Aorta (tissue), 5 donors: ENCODE data around the gene C11orf42. TPM values are rescaled to one million over a fixed set of nuclear protein-coding genes. Genes with fewer than 3 reads are reported as not detected.

Experiments used
- ATAC-seq: fragments of 200-7000 bp; cut with Tn5 transposase; one replicate; pipeline ENCODE4 v1.9.1; 2022; ENCODE audit warnings: moderate library complexity; ENCODE audit not compliant: low FRiP score
- DNase-seq, 2 donors: peaks; one replicate each; pipeline ENCODE4 v3.0.0-alpha.2; 2020
- H3K27ac ChIP-seq, 2 donors: one replicate each; pipeline ENCODE4 v1.5.1; 2013; ENCODE audit warnings: low read length in 2 of 2, mild to moderate bottlenecking in 2 of 2, moderate library complexity in 2 of 2, control low read depth in 1 of 2, inconsistent platforms in 1 of 2, low read depth in 1 of 2
- H3K27me3 ChIP-seq, 2 donors: one replicate each; pipeline ENCODE4 v1.6.1; 2013; ENCODE audit warnings: control low read depth in 1 of 2, low read length in 1 of 2, mild to moderate bottlenecking in 1 of 2, moderate library complexity in 1 of 2; ENCODE audit not compliant: insufficient read depth in 2 of 2, control insufficient read depth in 1 of 2
- H3K36me3 ChIP-seq, 2 donors: one replicate each; pipeline ENCODE4 v1.6.1; 2013; ENCODE audit warnings: control low read depth in 1 of 2, low read length in 1 of 2, mild to moderate bottlenecking in 1 of 2; ENCODE audit not compliant: insufficient read depth in 2 of 2, control insufficient read depth in 1 of 2
- H3K4me1 ChIP-seq, 2 donors: one replicate each; pipeline ENCODE4 v1.6.1; 2013; ENCODE audit warnings: low read length in 2 of 2, control low read depth in 1 of 2, mild to moderate bottlenecking in 1 of 2, moderate library complexity in 1 of 2; ENCODE audit not compliant: insufficient read depth in 2 of 2, control insufficient read depth in 1 of 2
- H3K4me3 ChIP-seq, 2 donors: one replicate each; pipeline ENCODE4 v1.5.1; 2013; ENCODE audit warnings: low read length in 2 of 2, control low read depth in 1 of 2, mild to moderate bottlenecking in 1 of 2
- H3K9me3 ChIP-seq: one replicate; pipeline ENCODE4 v1.6.1; 2013; ENCODE audit warnings: mild to moderate bottlenecking, low read length; ENCODE audit not compliant: control insufficient read depth
- WGBS, 2 donors: extraction: QIAGEN DNeasy Blood & Tissue Kit; methylation state at CpG; one replicate each; pipeline ENCODE4 v1.1.7; 2013; 5-methylcytosine and 5-hydroxymethylcytosine counted together
- intact Hi-C, 2 donors: fragments of 100-400 bp; cut with DNase I; formaldehyde crosslinking; loops; one replicate each; pipeline versions ENCODE4 v1.14.2 to v1.15.0; 2022
- polyA plus RNA-seq, 2 donors: library from polyadenylated mRNA; stranded (reverse); fragments of 200-250 nt; gene quantifications; one replicate each; pipeline ENCODE4 v1.2.3, GENCODE V29; 2013
- total RNA-seq, 2 donors: library from RNA; stranded (reverse); fragmentation: NEBNext Ultra II Directional; extraction: Animal tissue kit (Norgen Biotek cat#: 25700); gene quantifications; one replicate each; pipeline ENCODE4 v1.2.1, GENCODE V29; 2021
- donor health status: healthy with polysubstance abuse.
- donor health status: Bipolar disorder and iron deficiency.
- donor health status: DM: no; HTN: no; CAD: no.
- donor health status: DM: no; HTN: no; CAD: no.
- donor health status: DM: yes; HTN: yes; CAD: no.

Gene C11orf42
- total and polyA plus RNA-seq, 4 donors: not detected

DNA sequence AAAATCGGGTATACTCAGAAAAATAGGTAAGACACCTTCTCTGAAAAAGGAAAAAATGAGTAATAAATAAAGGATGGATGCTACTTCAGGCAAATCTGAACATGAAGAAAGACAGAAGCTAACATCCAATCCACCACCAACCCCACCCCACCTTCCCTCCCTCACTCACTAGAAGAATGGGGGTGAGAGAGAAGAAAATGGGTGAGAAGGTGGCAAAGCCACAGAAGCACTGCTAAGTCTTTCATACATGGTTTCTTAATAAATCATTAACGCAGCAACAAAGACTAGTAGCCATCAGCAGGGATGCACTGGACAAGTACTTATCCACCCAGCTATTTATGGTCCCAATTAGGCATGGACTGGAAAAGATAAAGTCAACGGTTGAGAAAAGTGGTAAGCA, 23.2 kb downstream of the C11orf42 start:
- 52 to 69% methylated on average over 3 of the region's 3 CpGs for WGBS, 2 donors
- Histone ChIP-seq H3K4me3 (no peak overlapping the region), H3K4me1 (no peaks in the 10 kb centered on the region), H3K27ac (no peak overlapping the region), H3K9me3 (no peaks in the 10 kb centered on the region), H3K36me3 (peaks cover 5% of the 10 kb centered on the region in 2 donors), H3K27me3 (no peaks in the 10 kb centered on the region)
- ATAC-seq (no peak), DNase-seq (no peak)
- intact Hi-C loops: no loop called here

DNA sequence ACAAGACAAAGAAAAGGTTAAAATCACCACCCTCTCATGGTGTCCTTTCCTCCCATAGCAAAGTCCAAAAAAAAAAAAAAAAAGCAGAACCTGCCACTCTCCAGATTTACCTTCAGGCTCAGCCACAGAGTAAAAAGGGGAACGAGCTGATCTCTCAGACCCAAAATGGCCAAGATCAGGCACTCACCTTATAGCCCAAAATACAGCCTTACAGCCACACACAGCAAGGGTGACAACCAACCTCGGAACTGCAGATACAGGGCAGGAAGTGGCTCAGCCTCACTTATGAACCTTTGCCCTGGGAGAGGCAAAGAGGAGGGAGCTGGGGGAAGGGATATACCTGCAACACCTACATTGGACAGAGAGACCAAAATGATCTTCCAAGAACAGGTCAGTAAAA, 24.6 kb downstream of the C11orf42 start:
- no peak for ATAC-seq
- no peak overlapping the region for H3K27ac ChIP-seq
- H3K9me3 ChIP-seq: no peaks in the 10 kb centered on the region
- H3K27me3 ChIP-seq: no peaks in the 10 kb centered on the region
- peaks cover 0 to 5% of the 10 kb centered on the region in 2 donors for H3K36me3 ChIP-seq
- no peak overlapping the region for H3K4me3 ChIP-seq
- DNase-seq: no peak
- intact Hi-C loops: no loop called here
- no peaks in the 10 kb centered on the region for H3K4me1 ChIP-seq
- WGBS, 2 donors: 76 to 77% methylated on average over 2 of the region's 2 CpGs

DNA sequence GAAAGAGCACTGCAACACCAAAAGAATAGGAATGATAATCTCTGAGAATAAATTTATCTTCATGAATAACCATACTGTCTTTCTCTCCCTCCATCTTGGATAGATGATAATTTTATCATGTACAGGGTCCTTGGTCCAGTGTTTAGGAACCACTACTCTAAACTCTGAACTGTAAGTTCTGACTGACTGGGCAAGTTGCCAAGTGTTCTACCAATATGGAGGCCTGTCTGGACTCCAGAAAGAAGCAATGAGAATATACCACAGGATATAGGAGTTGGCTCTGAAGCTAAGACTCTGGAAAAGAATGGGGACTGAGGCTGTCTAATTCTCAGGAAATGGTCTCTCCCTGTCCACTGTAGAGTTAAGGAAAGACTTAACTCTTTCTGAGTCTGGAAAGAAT, 27.5 kb downstream of the C11orf42 start:
- H3K4me3 ChIP-seq: no peak overlapping the region
- ATAC-seq: no peak

DNA sequence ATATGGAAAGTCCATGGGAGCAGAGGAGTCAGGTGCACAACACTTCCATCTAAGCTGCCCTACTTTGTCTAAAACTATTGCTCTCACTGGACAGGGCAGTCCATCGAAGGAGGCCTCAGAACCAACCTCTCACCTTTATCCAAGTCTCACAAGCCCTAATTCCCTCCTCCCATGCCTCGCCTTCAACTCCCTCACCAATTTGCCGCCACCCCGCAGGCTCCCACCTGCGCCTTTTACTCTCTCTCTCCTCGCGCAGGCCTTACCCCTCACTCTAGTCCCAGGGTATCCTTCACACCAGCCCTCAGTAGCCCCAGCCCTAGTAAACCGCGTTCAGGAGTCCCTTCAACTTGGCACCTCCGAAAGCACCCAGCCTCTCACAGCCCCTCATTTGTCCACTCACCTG, 28.6 kb downstream of the C11orf42 start:
- Histone ChIP-seq H3K4me1 (no peaks in the 10 kb centered on the region), H3K9me3 (no peaks in the 10 kb centered on the region), H3K27ac (peak overlapping the region in 1 of 2 donors; percentile 50), H3K27me3 (no peaks in the 10 kb centered on the region), H3K36me3 (peaks cover 0 to 5% of the 10 kb centered on the region in 2 donors), H3K4me3 (peak overlapping the region; percentile 55 to 80)
- 0 to 1% methylated on average over 10 of the region's 10 CpGs for WGBS, 2 donors
- DNase-seq: peak in 1 of 2 donors; percentile 72
- ATAC-seq: no peak
- intact Hi-C loops: no loop called here

More for the DNA sequence above, 27.5 kb downstream of the C11orf42 start:
- Histone ChIP-seq H3K36me3 (peaks cover 0 to 5% of the 10 kb centered on the region in 2 donors), H3K4me1 (no peaks in the 10 kb centered on the region), H3K9me3 (no peaks in the 10 kb centered on the region), H3K27me3 (no peaks in the 10 kb centered on the region), H3K27ac (no peak overlapping the region)
- DNase-seq: no peak
- intact Hi-C loops: no loop called here

DNA sequence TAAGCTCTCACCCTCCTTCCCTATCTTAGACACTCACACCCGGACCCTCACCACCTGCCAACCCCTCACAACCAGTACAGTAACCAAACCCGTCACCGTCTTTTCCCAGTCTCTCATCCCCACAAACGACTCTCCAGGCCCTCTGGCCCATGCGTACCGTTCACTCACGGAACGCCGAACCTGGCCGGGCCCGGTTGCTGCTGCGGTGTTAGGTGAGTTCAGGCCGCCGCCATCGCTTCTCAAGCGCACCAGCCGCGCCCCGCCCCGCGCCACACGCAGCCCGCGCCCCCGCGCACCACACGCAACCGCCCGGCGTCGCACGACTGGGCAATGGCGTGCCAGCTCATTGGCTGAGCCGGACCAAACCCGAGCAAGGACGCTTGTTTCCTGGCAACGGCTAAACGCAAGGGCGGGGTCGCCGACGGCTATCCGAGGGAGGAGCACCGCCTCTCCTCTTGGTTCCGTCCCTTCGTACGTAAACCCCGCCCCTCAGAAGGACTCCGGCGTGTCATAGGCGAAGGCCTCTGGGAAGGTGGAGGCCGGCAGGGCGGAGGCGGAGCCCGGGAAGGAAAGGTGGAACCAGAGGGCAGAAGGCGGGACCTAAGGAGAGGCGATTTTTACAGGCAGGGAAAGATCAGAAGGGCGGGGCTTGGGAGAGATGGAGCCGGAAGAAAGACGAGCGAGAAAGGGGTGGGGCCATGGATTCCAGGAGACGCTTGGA, 29.2 kb downstream of the C11orf42 start, which contains the start of gene FHIP1B:
FHIP1B (minus strand) TSS at position 250 of the 721 bp plus-strand sequence. CDS start 10,120 bp downstream, outside the sequence.
- intact Hi-C loops: loop anchor here in 1 of 2 donors (1.0 kb wide), 1 partner anchor 84 kb away; no protein-coding TSS in a partner anchor
- 0 to 1% methylated on average over 62 of the region's 62 CpGs for WGBS, 2 donors

DNA sequence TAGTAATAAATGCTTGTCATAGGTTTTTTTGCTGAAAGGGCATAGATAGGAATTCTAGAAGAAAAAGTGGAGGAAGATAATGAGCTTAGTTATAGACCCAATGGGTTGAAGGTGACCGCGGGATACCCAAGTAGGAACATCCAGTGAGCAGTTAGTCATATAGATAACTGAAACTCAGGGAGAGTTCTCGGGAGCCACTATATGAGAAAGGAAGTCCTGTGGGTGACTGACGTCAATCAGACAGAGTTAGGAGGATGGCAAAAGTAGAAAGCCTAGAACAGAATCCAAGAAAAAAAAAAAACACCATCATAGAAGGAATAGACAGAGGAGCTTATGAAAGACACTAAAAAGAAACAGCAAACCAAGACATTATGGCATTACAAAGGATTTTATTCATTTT, 31.9 kb downstream of the C11orf42 start:
- ATAC-seq (no peak), DNase-seq (no peak)
- intact Hi-C loops: no loop called here
- 86 to 88% methylated on average over 4 of the region's 4 CpGs for WGBS, 2 donors
- Histone ChIP-seq H3K27ac (no peak overlapping the region), H3K4me3 (no peak overlapping the region), H3K9me3 (no peaks in the 10 kb centered on the region), H3K36me3 (no peaks in the 10 kb centered on the region), H3K4me1 (no peaks in the 10 kb centered on the region), H3K27me3 (no peaks in the 10 kb centered on the region)

More for the DNA sequence above, 29.2 kb downstream of the C11orf42 start, which contains the start of gene FHIP1B:
- Histone ChIP-seq H3K27me3 (no peaks in the 10 kb centered on the region), H3K36me3 (peaks cover 0 to 5% of the 10 kb centered on the region in 2 donors), H3K4me3 (peak within 1 kb of the TSS; percentile 77 to 80), H3K27ac (peak within 1 kb of the TSS in 1 of 2 donors; percentile 97), H3K4me1 (no peaks in the 10 kb centered on the region), H3K9me3 (no peaks in the 10 kb centered on the region)
- DNase-seq (peak; percentile 100), ATAC-seq (peak; percentile 99)

DNA sequence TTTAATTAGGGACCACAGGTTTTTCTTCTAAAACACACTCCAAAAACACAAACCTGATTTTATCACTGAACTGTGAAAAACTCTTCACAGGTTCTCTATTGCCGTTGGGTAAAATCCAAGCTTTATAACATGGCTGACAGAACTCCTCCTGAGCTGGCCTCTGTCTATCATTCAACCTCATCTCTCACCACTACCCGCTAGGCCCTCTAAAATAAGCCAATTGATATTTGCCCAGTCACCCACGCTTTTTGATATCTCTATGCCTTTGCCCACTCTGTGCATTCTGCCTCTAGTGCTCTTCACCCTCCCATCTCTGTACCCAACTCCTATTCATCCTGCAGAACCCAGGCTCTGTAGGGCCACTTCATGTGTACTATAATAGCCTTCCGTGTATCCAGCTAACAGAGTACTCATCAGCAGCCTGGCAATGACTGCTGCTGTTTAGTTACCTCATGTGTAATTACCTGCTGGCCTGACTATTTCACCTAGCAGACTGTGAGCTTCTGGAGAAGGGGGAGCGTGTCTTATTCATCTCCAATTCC, 32.5 kb downstream of the C11orf42 start:
- Histone ChIP-seq H3K27me3 (no peaks in the 10 kb centered on the region), H3K4me1 (no peaks in the 10 kb centered on the region), H3K9me3 (no peaks in the 10 kb centered on the region), H3K4me3 (no peak overlapping the region), H3K36me3 (no peaks in the 10 kb centered on the region), H3K27ac (no peak overlapping the region)
- no peak for DNase-seq
- ATAC-seq: no peak
- intact Hi-C loops: no loop called here
- 85 to 90% methylated on average over 5 of the region's 5 CpGs for WGBS, 2 donors

DNA sequence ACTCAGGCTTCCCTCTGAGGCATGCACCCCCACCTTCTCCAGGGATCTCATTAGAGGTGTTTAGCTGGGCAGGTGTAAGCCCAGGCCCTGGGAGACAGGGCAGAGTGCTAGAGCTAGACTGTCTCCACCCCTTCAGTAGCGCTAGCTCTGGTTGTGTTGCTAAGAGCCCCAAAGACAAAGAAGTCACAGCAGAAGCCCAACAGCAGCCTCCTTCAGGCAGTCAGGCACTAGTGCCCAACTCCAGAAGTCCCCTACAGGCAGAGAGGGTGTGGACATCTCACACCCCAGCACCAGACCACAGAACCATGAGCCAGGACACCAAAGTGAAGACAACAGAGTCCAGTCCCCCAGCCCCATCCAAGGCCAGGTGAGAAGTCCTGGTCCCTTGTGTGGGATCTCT, 33.5 kb downstream of the C11orf42 start, which contains the start of gene CNGA4:
CNGA4 (plus strand) TSS at position 188 of the 400 bp plus-strand sequence; CDS start at position 306, 118 bp downstream.
- intact Hi-C loops: no loop called here
- H3K27ac ChIP-seq: no peak within 1 kb of the TSS
- H3K36me3 ChIP-seq: no peaks in the 10 kb centered on the region
- DNase-seq (no peak), ATAC-seq (no peak)
- WGBS, 2 donors: 91 to 100% methylated on average over 1 of the region's 1 CpG
- H3K4me3 ChIP-seq: no peak within 1 kb of the TSS
- no peaks in the 10 kb centered on the region for H3K9me3 ChIP-seq
- H3K4me1 ChIP-seq: no peaks in the 10 kb centered on the region
- no peaks in the 10 kb centered on the region for H3K27me3 ChIP-seq

DNA sequence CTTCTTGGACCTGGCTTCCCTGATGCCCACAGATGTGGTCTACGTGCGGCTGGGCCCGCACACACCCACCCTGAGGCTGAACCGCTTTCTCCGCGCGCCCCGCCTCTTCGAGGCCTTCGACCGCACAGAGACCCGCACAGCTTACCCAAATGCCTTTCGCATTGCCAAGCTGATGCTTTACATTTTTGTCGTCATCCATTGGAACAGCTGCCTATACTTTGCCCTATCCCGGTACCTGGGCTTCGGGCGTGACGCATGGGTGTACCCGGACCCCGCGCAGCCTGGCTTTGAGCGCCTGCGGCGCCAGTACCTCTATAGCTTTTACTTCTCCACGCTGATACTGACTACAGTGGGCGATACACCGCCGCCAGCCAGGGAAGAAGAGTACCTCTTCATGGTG, 34.8 kb downstream of the C11orf42 start:
- no peak for ATAC-seq
- Histone ChIP-seq H3K9me3 (no peaks in the 10 kb centered on the region), H3K27ac (no peak overlapping the region), H3K27me3 (no peaks in the 10 kb centered on the region), H3K36me3 (no peaks in the 10 kb centered on the region), H3K4me1 (no peaks in the 10 kb centered on the region), H3K4me3 (no peak overlapping the region)
- DNase-seq: no peak
- 96 to 98% methylated on average over 28 of the region's 28 CpGs for WGBS, 2 donors
- intact Hi-C loops: no loop called here
